HT1080 (cell line): Measurements from ENCODE around the gene ZFAND3. TPM values are rescaled to one million over a fixed set of nuclear protein-coding genes. Genes with fewer than 3 reads are reported as not detected.

Experiments
- DNase-seq: peaks from one replicate; pipeline ENCODE4 v3.0.0-alpha.2; 2015; ENCODE audit warnings: low read depth
- total RNA-seq: library from RNA; depleted of rRNA; stranded (reverse); fragments of >200 nt; shearing (Covaris generic); gene quantifications from 2 replicates; pipeline ENCODE4 v1.2.3, GENCODE V29; 2014

Gene ZFAND3
- total RNA-seq, 1 experiment from 2014 or later: 18.2 TPM

- no peak for DNase-seq
These were observed 260.0 kb downstream of the ZFAND3 start for GRCh38 chr6:38079537-38079936.

- no peak for DNase-seq
These were observed 260.8 kb downstream of the ZFAND3 start for GRCh38 chr6:38080360-38080759.

GRCh38 chr6:38080889-38081288 lies 261.4 kb downstream of the ZFAND3 start:
- no peak for DNase-seq

GRCh38 chr6:38085031-38085430 lies 265.5 kb downstream of the ZFAND3 start:
- no peak for DNase-seq

GRCh38 chr6:38086346-38086745 lies 266.8 kb downstream of the ZFAND3 start:
- DNase-seq: no peak

GRCh38 chr6:38088010-38088409 lies 268.5 kb downstream of the ZFAND3 start:
- DNase-seq: no peak

- DNase-seq: no peak
These were observed 269.3 kb downstream of the ZFAND3 start for GRCh38 chr6:38088829-38089228.

GRCh38 chr6:38091613-38092012 lies 272.1 kb downstream of the ZFAND3 start:
- no peak for DNase-seq

- no peak for DNase-seq
These were observed 272.9 kb downstream of the ZFAND3 start for GRCh38 chr6:38092465-38092864.

- no peak for DNase-seq
These were observed 273.4 kb downstream of the ZFAND3 start for GRCh38 chr6:38092964-38093363.

- DNase-seq: peak; percentile 31
These were observed 275.5 kb downstream of the ZFAND3 start for GRCh38 chr6:38095054-38095453.

- no peak for DNase-seq
These were observed 279.7 kb downstream of the ZFAND3 start for GRCh38 chr6:38099221-38099620.

GRCh38 chr6:38100380-38100779 lies 280.9 kb downstream of the ZFAND3 start:
- DNase-seq: no peak

- no peak for DNase-seq
These were observed 284.4 kb downstream of the ZFAND3 start for GRCh38 chr6:38103921-38104320.

- no peak for DNase-seq
These were observed 285.5 kb downstream of the ZFAND3 start for GRCh38 chr6:38105066-38105465.

GRCh38 chr6:38107073-38107472 lies 287.5 kb downstream of the ZFAND3 start:
- no peak for DNase-seq

- DNase-seq: no peak
These were observed 291.0 kb downstream of the ZFAND3 start for GRCh38 chr6:38110481-38110971.

GRCh38 chr6:38112181-38112580 lies 292.7 kb downstream of the ZFAND3 start:
- DNase-seq: no peak

GRCh38 chr6:38113825-38114576 lies 294.5 kb downstream of the ZFAND3 start:
- no peak for DNase-seq

- no peak for DNase-seq
These were observed 295.6 kb downstream of the ZFAND3 start for GRCh38 chr6:38114976-38115625.

GRCh38 chr6:38115626-38116008 lies 296.1 kb downstream of the ZFAND3 start:
- no peak for DNase-seq

- DNase-seq: no peak
These were observed 296.7 kb downstream of the ZFAND3 start for GRCh38 chr6:38116248-38116647.

- peak; percentile 58 for DNase-seq
These were observed 297.8 kb downstream of the ZFAND3 start for GRCh38 chr6:38117281-38117680.
